Lung (tissue), 12 donors: Measurements from ENCODE around the gene NKTR. TPM values are rescaled to one million over a fixed set of nuclear protein-coding genes. Genes with fewer than 3 reads are reported as not detected.
A peak's percentile ranks its signal among the peaks of the same experiment; 100 is the strongest.

ENCODE experiments used
- ATAC-seq: fragments of 200-7000 bp; cut with Tn5 transposase; one replicate; pipeline ENCODE4 v1.9.1; 2020; ENCODE audit warnings: moderate number of reproducible peaks; ENCODE audit not compliant: insufficient read depth, low FRiP score
- DNase-seq, 3 donors: peaks; one replicate each; pipeline ENCODE4 v3.0.0-alpha.2; 2013 to 2017
- H3K27ac ChIP-seq, 2 donors: one replicate each; pipeline ENCODE4 v1.5.1; 2013; ENCODE audit warnings: mild to moderate bottlenecking in 2 of 2, moderate library complexity in 2 of 2, control low read depth in 1 of 2, inconsistent platforms in 1 of 2, low read depth in 1 of 2, low read length in 1 of 2
- H3K27me3 ChIP-seq, 3 donors: one replicate each; pipeline ENCODE4 v1.5.1; 2013; ENCODE audit warnings: low read length in 2 of 3; ENCODE audit not compliant: control insufficient read depth in 3 of 3, insufficient read depth in 3 of 3
- H3K36me3 ChIP-seq, 4 donors: one replicate each; pipeline ENCODE4 v1.5.1; 2013; ENCODE audit warnings: low read length in 4 of 4, mild to moderate bottlenecking in 1 of 4, moderate library complexity in 1 of 4; ENCODE audit not compliant: control insufficient read depth in 4 of 4, insufficient read depth in 4 of 4
- H3K4me1 ChIP-seq, 5 donors: one replicate each; pipeline ENCODE4 v1.5.1; 2013; ENCODE audit warnings: low read length in 5 of 5, mild to moderate bottlenecking in 2 of 5, moderate library complexity in 1 of 5; ENCODE audit not compliant: control insufficient read depth in 5 of 5, insufficient read depth in 5 of 5
- H3K4me3 ChIP-seq: one replicate; pipeline ENCODE4 v1.5.1; 2013; ENCODE audit warnings: mild to moderate bottlenecking, control low read depth, moderate library complexity
- H3K9ac ChIP-seq, 2 donors: one replicate each; pipeline ENCODE4 v1.5.1; 2013; ENCODE audit warnings: low read length in 2 of 2, control low read depth in 1 of 2; ENCODE audit not compliant: insufficient read depth in 1 of 2
- H3K9me3 ChIP-seq, 4 donors: one replicate each; pipeline ENCODE4 v1.5.1; 2013; ENCODE audit warnings: low read length in 3 of 4, mild to moderate bottlenecking in 1 of 4, moderate library complexity in 1 of 4; ENCODE audit not compliant: control insufficient read depth in 4 of 4, insufficient read depth in 3 of 4
- CTCF ChIP-seq: IDR thresholded peaks from 2 replicates; pipeline ENCODE4 v1.5.1; 2012; ENCODE audit warnings: mild to moderate bottlenecking; ENCODE audit errors: control extremely low read depth, extremely low read depth
- WGBS, 2 donors: extraction: QIAGEN DNeasy Blood & Tissue Kit; methylation state at CpG; one replicate each; pipeline ENCODE4 v1.1.7; 2013; 5-methylcytosine and 5-hydroxymethylcytosine counted together
- polyA plus RNA-seq, 2 donors: library from polyadenylated mRNA; stranded (reverse); fragments of 200-250 nt; gene quantifications; one replicate each; pipeline ENCODE4 v1.2.1, GENCODE V29; 2013
- total RNA-seq, 2 donors: library from RNA; depleted of rRNA in 1 of 2; stranded (reverse); fragments of >200 nt in 1 of 2; gene quantifications; one replicate each; pipeline ENCODE4 v1.2.1, GENCODE V29; 2014 to 2021
- donor health status: control.
- donor health status: control.
- donor health status: Bipolar disorder and iron deficiency.
- donor health status: healthy.
- donor health status: DM: yes; HTN: yes; CAD: no.

The NKTR gene
- total and polyA plus RNA-seq, 4 donors, result 15.3 to 291 (median 52.9) TPM

- Histone ChIP-seq H3K9ac (no peak overlapping the region), H3K27ac (peak overlapping the region in 1 of 2 donors; percentile 47), H3K4me3 (no peak overlapping the region), H3K27me3 (no peaks in the 10 kb centered on the region), H3K9me3 (peaks cover 0 to 6% (median 1%) of the 10 kb centered on the region in 4 donors), H3K36me3 (no peaks in the 10 kb centered on the region), H3K4me1 (peaks cover 0 to 7% (median 0%) of the 10 kb centered on the region in 5 donors)
- TF ChIP-seq CTCF, result no peak
- DNase-seq, result peak in 1 of 3 donors; percentile 8
- WGBS, 2 donors, result 76 to 84% methylated on average over 8 of the region's 8 CpGs
- ATAC-seq, result no peak
These were observed 65.5 kb downstream of the NKTR start for GRCh38 chr3:42666022-42666421.

- no peak overlapping the region for H3K4me3 ChIP-seq
- no peak overlapping the region for H3K9ac ChIP-seq
- DNase-seq, result no peak
- TF ChIP-seq CTCF, result no peak
- no peaks in the 10 kb centered on the region for H3K27me3 ChIP-seq
- peak overlapping the region in 1 of 2 donors; percentile 47 for H3K27ac ChIP-seq
- WGBS, 2 donors, result 71 to 76% methylated on average over 4 of the region's 4 CpGs
- ATAC-seq, result no peak
- H3K4me1 ChIP-seq, result peaks cover 0 to 7% (median 0%) of the 10 kb centered on the region in 5 donors
- H3K9me3 ChIP-seq, result peaks cover 0 to 6% (median 1%) of the 10 kb centered on the region in 4 donors
- H3K36me3 ChIP-seq, result no peaks in the 10 kb centered on the region
These were observed 66.1 kb downstream of the NKTR start for GRCh38 chr3:42666577-42666998.

- Histone ChIP-seq H3K4me3 (no peak overlapping the region), H3K9me3 (peaks cover 0 to 6% (median 1%) of the 10 kb centered on the region in 4 donors), H3K27ac (peak overlapping the region in 1 of 2 donors; percentile 47), H3K27me3 (no peaks in the 10 kb centered on the region), H3K36me3 (no peaks in the 10 kb centered on the region), H3K4me1 (peaks cover 0 to 7% (median 0%) of the 10 kb centered on the region in 5 donors), H3K9ac (no peak overlapping the region)
- no peak for ATAC-seq
- TF ChIP-seq CTCF, result no peak
- WGBS, 2 donors, result 70 to 84% methylated on average over 7 of the region's 7 CpGs
- no peak for DNase-seq
These were observed 66.6 kb downstream of the NKTR start for GRCh38 chr3:42667096-42667522.
